HK-2 (cell line): ENCODE results near the gene TNFSF9.
"Not testable (repeated sequence)": the region's sequence is repeated elsewhere in the genome, so short reads cannot be mapped to it uniquely, and the experiment has no call there.

Source experiments
- DNase-seq: peaks from one replicate; pipeline ENCODE4 v3.0.0-alpha.2; 2018; ENCODE audit not compliant: unreplicated experiment

Gene TNFSF9

DNA sequence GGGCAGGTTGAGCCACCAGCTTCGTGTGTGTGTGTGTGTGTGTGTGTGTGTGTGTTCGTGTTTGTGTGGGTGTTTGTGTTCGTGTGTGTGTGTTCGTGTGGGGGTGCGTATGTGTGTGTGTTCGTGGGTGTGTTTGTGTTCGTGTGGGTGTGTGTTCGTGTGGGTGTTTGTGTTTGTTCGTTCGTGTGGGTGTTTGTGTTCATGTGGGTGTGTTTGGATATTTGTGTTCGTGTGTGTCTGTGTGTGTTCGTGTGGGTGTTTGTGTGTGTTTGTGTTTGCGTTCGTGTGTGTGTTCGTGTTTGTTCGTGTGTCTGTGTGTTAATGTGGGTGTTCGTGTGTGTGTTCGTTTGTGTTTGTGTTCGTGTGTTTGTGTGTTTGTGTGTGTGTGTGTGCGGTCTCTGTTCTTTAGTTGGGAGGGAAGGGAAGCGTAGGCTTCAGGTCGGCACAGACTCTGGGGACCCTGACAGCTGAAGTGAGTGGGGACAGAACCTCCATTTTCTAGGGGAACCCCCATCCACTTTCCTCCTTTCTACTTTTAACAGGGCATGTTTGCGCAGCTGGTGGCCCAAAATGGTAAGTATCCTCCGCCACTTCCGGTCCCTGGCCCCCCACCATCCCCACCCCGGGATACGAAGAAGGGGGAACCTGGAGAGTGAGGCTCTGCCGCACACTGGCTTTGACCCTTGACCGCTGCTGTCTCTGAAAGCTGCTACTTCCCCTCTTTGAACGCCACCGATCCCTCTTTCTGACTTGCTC lies 1.6 kb downstream of the TNFSF9 start:
- DNase-seq = no peak

DNA sequence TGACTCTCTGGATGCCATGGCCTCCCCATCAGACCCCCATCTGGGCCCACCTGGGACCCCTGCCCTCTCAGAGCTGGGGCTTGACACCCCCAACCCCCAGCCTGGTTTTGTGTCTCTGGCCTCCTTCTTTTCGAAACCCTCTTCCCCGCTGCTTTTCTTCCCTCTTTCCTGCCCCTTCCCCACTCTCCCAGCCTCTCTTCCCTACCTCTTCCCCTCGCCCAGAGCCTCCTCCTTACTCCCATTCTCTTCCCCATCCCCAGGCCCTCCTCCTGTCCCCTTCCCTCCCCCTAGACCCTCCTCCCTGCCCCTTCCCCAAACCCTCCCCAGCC lies 2.1 kb downstream of the TNFSF9 start:
- DNase-seq = no peak

DNA sequence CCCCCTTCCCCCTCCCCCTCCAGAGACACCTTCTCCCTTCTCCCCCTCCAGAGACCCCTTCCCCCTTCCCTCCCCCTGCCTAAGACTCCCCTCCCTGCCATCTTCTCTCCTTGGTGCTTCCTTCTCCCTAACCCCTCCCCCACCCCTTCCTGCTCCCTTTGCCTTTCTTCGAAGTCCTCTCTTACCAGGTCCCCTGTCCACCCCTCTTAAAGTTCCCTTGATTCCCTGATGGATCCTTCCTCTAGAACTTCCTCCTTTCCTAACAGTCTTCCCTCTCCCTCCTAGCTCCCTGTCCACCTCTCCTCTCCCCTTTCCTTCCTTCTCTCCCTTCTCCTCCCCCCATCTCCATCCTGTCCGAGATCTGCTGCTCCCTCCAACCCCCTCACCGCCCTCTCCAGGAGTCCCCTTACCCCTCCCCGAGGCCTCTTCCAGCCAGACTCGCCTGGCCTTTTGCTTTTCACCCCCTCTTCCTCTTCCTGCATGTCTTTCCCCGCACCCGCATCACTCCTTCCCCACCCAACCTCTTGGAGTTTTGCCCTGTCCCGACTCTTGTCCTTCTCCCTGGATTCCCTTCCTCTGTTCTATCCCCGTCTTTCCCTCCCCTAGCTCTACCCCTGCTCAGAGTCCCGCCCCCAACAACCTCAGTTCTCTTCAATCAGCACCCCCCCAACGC lies 3.1 kb downstream of the TNFSF9 start:
- DNase-seq = no peak

DNA sequence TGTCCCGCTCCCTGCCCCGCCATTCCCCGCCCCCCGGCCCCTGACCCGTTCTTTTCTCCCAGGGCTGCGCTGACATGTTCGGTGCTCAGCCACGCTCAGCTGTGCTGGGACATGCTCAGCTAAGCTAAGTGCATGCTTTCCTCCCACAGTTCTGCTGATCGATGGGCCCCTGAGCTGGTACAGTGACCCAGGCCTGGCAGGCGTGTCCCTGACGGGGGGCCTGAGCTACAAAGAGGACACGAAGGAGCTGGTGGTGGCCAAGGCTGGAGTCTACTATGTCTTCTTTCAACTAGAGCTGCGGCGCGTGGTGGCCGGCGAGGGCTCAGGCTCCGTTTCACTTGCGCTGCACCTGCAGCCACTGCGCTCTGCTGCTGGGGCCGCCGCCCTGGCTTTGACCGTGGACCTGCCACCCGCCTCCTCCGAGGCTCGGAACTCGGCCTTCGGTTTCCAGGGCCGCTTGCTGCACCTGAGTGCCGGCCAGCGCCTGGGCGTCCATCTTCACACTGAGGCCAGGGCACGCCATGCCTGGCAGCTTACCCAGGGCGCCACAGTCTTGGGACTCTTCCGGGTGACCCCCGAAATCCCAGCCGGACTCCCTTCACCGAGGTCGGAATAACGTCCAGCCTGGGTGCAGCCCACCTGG lies 3.7 kb downstream of the TNFSF9 start:
- DNase-seq = no peak

DNA sequence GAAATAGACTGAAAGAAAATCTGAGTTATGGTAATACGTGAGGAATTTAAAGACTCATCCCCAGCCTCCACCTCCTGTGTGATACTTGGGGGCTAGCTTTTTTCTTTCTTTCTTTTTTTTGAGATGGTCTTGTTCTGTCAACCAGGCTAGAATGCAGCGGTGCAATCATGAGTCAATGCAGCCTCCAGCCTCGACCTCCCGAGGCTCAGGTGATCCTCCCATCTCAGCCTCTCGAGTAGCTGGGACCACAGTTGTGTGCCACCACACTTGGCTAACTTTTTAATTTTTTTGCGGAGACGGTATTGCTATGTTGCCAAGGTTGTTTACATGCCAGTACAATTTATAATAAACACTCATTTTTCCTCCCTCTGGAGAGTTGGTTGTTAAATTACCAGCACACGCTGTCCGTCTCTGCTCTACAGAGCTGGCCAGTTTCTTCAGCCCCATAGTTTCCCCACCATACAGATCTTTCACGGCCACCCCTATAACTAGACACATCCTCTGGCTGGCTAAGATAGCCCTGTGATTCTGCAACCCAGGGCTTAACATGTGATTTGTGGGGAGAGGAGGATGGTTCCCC lies 4.8 kb downstream of the TNFSF9 start:
- DNase-seq = no peak

DNA sequence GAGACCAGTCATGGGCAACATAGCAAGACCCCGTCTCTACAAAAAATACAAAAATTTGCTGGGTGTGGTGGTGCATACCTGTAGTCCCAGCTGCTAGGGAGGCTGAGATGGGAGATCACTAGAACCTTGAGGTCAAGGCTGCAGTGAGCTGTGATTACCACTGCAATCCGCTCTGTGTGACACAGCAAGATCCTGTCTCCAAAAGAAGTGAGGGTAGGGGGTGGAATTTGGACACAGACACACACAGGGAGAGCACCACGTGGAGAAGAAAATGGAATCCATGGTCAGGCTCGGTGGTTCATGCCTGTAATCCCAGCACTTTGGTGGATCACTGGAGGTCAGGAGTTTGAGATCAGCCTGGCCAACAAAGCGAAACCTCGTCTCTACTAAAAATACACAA lies 8.7 kb downstream of the TNFSF9 start:
- DNase-seq = no peak

DNA sequence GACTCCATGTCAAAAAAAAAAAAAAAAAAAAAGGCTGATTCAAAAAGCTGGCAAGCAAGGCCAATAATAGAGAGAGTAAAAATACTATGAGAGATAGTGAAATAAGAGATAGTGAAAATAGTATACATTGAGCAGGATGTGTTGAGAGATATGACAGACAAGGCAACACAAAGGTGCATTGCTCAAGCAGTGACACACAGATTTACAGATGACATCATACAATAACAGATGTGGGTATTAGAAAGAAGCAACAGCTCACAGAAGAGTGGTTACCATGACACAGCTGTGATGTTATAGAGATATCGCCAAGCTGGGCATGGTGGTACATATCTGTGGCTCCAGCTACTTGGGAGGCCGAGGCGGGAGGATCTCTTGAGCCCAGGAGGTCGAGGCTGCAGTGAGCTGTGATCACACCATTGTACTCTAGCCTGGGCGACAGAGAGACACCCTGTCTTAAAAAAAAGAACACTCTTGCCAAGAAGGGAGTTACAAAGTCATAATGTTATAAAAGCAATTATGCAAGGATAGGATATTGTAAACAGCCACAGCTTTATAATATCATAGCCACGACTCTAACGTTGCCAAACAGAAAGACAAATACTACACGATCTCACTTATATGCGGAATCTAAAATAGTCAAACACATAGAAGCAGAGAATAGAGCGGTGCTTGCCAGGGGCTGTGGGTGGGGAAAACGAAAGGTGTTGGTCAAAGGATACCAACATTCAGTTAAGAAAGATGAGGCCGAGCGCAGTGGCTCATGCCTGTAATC lies 10.3 kb downstream of the TNFSF9 start:
- no peak for DNase-seq

DNA sequence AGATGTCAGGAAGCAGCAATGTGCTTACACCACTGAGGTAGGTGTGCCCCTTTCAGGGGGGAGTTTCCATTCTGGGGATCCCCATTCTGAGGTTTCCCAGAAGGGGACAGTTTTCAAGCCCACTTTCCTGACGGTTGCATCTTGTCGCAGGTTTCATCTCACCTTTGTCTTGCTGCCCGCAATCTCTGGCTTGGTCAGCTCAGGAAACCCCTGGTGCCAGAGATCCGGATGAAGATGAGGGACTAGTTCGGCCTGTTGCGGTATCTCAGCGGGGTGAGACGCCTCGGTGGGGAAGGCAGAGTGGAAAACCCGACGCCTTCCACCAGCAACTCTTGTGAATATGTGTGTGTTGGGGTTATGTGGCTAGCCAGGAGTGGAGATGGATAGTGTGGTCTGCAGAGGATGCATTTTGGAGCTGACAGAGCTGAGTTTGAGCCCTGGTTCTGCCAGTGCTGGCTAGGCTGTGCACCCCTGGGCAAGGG lies 13.1 kb downstream of the TNFSF9 start:
- DNase-seq = no peak

DNA sequence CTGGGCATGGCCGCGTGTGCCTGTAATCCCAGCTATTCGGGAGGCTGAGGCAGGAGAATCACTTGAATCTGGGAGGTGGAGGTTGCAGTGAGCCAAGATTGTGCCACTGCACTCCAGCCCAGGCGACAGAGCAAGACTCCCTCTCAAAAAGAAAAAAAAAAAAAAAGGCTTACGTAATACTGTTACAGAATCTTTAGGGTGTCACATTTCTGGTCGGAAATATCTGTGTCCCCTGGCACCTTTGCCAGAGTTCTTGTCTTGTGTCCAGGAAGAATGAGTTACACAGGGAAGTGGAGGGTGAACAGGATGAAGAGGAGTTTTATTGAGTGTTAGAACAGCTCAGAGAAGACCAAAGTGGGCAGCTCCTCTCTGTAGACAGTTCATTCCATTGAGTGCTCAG lies 19.9 kb downstream of the TNFSF9 start:
- DNase-seq = not testable (repeated sequence)

DNA sequence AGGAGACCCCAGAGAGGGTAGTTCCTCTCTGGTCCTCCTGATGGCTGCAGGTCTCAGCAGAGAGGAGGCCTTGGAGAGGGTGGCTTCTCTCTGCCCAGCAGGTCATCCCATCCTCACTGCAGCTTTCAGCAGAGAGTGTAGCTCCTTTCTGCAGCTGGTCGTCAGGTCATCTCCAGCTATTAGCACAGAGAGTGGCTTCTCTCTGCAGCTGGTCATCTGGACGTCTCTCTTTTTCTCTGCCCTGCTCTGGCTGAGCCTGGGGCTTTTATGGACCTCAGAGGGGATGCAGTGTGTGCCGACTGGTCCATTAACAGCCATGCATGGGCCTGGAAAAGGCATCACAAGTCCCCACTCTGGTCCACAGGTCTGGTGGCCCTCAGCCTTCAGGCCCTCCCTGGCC lies 20.3 kb downstream of the TNFSF9 start:
- DNase-seq = no peak

DNA sequence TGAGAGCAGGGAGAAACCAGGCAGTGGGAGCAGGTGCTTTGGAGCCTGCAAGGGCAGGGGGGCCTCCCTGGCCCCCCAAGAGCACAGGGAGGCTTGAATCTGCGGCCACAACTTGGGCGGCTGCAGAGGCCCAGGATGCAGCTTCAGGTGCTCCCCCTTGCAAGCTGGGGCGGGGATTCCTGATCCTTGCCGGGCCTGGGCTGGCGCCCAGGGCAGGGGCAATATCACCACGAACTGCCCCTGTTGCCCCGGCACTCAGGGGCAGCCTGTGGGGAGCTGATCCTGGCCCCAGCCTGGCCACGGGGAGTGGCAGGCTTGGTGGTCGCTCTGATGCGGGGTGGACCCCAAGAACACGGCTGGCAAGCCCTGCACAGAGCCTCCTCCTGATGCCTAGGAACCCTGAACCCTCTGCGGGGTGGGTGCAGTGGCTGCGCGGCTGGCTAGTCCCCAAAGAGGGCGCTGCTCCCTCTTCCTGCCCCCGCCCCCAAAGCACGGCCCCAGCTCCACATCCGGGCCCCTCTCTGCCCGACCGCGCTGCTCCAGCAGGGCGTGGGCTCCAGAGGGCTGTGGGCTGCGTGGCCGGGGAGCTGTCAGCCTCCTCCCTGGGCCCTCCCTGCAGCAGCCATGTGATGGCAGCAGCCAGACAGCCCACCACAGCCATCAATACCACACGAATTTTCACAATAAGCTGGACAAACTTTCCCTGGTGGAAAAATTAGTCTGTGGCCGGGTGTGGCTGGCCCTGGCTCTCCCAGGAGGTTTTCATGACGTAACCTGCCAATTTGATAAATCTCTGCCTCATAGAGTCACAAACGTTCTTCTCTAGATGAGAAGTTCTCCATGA lies 21.0 kb downstream of the TNFSF9 start:
- no peak for DNase-seq

DNA sequence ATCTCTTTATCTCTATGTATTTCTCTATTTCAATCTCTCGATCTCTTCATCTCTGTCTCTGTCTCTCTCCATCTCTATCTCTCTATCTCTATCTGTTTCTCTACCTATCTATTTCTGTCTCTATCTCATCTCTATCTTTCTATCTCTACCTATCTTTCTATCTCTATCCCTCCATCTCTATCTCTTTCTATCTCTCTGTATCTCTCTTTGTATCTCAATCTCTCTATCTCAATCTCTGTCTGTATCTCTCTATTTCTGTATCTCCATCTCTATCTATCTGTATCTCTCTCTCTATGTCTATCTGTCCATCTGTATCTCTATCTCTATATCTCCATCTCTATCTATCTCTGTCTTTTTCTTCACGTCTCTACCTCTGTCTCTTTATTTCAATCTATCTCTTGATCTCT lies 25.2 kb downstream of the TNFSF9 start:
- DNase-seq = no peak

DNA sequence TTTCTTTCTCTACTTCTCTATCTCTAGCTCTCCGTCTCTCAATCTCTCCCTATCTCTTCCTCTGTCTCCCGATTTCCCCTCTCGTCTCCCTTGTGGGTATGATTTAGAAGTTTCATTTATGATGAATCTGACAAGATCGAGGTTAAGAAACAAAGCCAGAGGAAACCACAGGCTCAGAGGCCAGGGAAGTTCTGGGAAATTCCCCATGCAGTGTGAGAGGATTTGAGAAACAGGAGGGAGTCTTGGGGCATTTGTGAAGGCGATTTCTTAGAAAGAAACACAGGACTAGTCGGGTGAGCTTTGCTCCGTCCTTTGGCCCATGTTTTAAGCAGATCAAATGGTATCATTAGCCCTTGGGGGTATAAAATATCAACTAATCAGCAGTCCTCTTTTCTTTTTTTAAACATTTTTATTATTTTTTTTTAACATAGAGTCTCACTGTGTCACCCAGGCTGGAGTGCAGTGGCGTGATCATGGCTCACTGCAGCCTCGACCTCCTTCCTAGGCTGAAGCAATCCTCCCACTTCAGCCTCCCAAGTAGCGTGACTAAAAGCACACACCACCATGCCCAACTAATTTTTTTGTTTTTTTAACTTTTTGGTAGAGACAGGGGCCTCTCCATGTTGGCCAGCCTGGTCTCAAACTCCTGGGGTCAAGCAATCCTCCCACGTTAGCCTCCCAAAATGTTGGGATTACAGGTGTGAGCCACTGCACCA lies 25.8 kb downstream of the TNFSF9 start:
- no peak for DNase-seq

DNA sequence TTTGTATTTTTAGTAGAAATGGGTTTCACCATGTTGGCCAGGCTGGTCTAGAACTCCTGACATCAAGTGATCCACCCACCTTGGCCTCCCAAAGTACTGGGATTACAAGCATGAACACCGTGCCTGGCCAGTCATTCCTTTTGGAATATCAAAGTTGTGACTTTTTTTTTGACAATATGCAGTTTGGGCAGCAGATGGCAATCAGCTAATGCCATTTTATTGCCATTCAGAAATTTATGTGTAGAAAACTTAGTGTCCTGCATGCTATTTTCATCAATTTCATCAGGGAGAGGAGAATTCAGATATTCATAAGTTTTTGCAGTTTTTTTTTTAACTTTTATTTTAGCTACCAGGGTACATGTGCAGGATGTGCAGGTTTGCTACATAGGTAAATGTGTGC lies 31.6 kb downstream of the TNFSF9 start:
- DNase-seq = not testable (repeated sequence)

DNA sequence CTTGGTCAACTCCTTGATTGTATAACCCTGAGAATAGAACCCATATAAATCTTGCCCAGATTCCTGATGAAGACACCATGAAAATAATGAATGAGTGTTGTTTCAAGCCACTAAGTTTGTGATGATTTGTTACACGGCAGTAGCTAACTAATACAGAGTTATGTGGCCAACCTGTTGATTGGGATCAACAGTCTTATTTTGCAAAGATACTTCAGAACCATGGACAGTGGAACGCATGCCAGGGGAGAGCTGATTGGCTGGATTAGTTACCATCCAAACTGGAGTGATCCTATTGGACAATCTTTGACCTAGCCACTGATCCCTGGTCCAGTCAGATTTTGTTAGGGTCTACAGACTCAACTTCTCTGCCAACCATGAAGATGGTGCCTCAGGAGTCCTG lies 33.6 kb downstream of the TNFSF9 start:
- DNase-seq = no peak

DNA sequence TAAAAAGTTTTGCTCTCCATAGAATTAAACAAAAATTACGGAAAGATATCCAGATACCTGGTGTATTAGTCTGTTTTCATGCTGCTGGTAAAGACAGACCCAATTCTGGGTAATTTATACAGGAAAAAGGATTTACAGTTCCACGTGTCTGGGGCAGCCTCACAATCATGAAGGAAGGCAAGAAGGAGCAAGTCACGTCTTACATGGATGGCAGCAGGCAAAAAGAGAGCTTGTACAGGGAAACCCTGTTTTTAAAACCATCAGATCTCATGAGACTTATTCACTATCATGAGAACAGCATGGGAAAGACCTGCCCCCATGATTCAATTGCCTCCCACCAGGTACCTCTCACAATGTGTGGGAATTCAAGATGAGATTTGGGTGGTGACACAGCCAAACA lies 35.9 kb downstream of the TNFSF9 start:
- not testable (repeated sequence) for DNase-seq

DNA sequence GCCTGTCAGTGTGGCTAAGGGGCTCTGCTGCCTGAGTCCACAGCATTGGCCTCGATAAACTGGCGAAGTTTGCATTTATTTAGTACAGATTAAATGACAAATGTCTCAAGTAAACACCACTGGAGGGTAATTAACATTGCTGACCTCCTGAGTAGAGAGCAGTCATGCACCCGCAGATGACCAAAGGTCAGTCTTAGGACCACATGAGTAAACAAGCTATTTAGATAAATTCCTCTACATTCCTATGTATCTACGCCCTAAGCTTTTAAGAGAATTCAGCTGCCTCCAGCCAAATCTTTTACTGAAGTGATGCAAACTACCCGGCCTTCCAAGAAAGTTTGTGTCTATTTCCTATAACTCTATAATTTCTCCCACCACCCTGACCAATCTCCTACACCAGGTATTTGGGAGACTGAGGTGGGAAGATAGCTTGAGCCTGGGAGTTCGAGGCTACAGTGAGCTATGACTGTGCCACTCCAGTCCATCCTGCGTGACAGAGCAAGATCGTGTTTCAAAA lies 37.2 kb downstream of the TNFSF9 start:
- no peak for DNase-seq

DNA sequence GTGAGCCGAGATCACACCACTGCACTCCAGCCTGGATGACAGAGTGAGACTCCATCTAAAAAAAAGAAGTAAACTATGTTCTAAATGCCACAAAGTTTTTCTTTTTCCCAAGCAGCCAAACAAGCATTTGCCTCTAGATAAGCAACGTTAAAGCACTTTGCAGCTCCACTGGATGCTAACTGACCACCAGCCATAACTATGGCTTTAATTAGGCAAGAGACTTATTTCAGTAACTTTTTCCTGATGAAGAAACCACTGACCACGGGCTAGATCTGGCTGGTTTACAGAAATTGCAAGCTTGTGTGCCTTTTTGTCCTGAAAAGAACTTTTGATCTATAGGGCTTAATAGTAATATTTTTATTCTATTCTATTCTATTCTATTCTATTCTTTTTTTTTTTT lies 38.0 kb downstream of the TNFSF9 start:
- no peak for DNase-seq

DNA sequence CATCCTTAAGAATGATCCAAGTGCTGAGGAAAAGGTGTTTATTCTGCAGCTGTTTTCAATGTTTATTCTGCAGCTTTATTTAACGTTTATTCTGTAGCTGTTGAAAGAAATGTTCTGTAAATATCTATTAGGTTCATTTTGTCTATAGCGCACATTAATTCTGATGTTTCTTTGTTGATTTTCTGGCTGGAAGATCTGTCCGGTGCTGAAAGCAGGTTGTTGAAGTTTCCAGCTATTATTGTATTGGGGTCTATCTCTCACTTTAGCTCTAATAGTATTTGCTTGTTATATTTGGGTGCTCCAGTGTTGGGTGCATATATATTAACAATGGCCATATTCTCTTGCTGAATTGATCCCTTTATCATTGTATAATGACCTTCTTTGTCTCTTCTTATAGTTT lies 39.9 kb downstream of the TNFSF9 start:
- no peak for DNase-seq

DNA sequence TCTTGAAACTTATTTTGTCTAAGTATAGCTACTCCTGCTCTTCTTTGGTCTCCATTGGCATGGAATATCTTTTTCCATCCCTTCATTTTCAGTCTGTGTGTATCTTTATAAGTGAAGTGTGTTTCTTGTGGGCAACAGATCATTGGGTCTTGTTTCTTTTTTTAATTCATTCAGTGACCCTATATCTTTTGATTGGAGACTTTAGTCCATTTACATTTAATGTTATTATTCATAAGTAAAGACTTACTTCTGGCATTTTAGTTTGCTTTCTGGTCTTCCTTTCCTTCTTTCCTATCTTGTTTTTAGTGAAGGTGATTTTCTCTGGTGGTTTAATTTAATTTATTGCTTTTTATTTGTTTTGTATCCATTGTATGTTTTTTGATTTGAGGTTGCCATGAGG lies 40.3 kb downstream of the TNFSF9 start:
- no peak for DNase-seq
